HCT116 (cell line): Measurements from ENCODE around the gene MBP. TPM values are rescaled to one million over a fixed set of nuclear protein-coding genes. Genes with fewer than 3 reads are reported as not detected.

Experiments used
- ATAC-seq: fragments of 200-7000 bp; cut with Tn5 transposase; 2 replicates; pipeline ENCODE4 v1.9.1; 2020; ENCODE audit warnings: mild to moderate bottlenecking, moderate library complexity
- BruUV-seq: library from RNA; stranded (reverse); fragments of 400-500 nt; replicated peaks from 2 replicates; lab custom pipeline; 2021; lab: Mats Ljungman, UMichigan
- CTCF ChIA-PET: fragments of 300-600 bp; sonication (Branson Sonifier 250); formaldehyde crosslinking; loops from one replicate; lab custom pipeline; 2021; ENCODE audit warnings: antibody characterized with exemption; lab: Charles Lee
- POLR2A ChIA-PET: fragments of 300-600, 350-600 bp; sonication (Branson Sonifier 250); formaldehyde crosslinking; loops from one replicate; lab custom pipeline; 2021; ENCODE audit warnings: antibody characterized with exemption; lab: Charles Lee
- RAD21 ChIA-PET, 2 experiments: fragments of 300-600 bp; sonication (Branson Sonifier 250); formaldehyde crosslinking; loops; one replicate each; lab custom pipeline; 2023; ENCODE audit warnings: low total read pairs in 2 of 2; ENCODE audit not compliant: uncharacterized antibody in 2 of 2, unreplicated experiment in 2 of 2, low non-redundant PET in 1 of 2; lab: Charles Lee
- DNase-seq: peaks from one replicate; pipeline ENCODE4 v3.0.0-alpha.2; 2010; ENCODE audit warnings: low read depth, low spot score
- H2AFZ ChIP-seq: fragments of 200-600 bp; shearing (Covaris generic), sonication (generic); 2 replicates; pipeline ENCODE4 v1.6.1; 2017; ENCODE audit warnings: low read depth, mixed run types, mixed read lengths, antibody characterized with exemption, low read length; ENCODE audit not compliant: poor library complexity, severe bottlenecking
- H3K27ac ChIP-seq: 2 replicates; pipeline ENCODE4 v1.5.1; 2012; ENCODE audit warnings: low read depth, low read length
- H3K27me3 ChIP-seq: fragments of 200-600 bp; sonication (generic); 2 replicates; pipeline ENCODE4 v1.6.1; 2016; ENCODE audit warnings: mixed run types, low read length, mixed read lengths; ENCODE audit not compliant: insufficient read depth
- H3K36me3 ChIP-seq, 2 experiments: fragments of 200-500 bp in 1 of 2; fragments of 200-600 bp in 1 of 2; sonication (Bioruptor generic) in 1 of 2; sonication (generic) in 1 of 2; 2 replicates each; pipeline versions ENCODE4 v1.5.1 to v1.6.1; 2014 to 2016; ENCODE audit warnings: low read length in 2 of 2, inconsistent platforms in 1 of 2, mixed read lengths in 1 of 2, mixed run types in 1 of 2; ENCODE audit not compliant: insufficient read depth in 2 of 2, control insufficient read depth in 1 of 2
- H3K4me1 ChIP-seq, 2 experiments: fragments of 200-600 bp in 1 of 2; sonication (generic) in 1 of 2; 2 replicates each; pipeline versions ENCODE4 v1.5.1 to v1.6.1; 2012 to 2017; ENCODE audit warnings: low read length in 2 of 2, inconsistent platforms in 1 of 2, mild to moderate bottlenecking in 1 of 2, mixed read lengths in 1 of 2, mixed run types in 1 of 2, moderate library complexity in 1 of 2; ENCODE audit not compliant: insufficient read depth in 2 of 2, control insufficient read depth in 1 of 2
- H3K4me2 ChIP-seq: fragments of 200-600 bp; sonication (generic); 2 replicates; pipeline ENCODE4 v1.6.1; 2017; ENCODE audit warnings: mixed run types, low read length, mixed read lengths
- H3K4me3 ChIP-seq, 2 experiments: fragments of 200-600 bp in 1 of 2; sonication (generic) in 1 of 2; replicated peaks in 1 of 2; 2 replicates each; pipeline ENCODE4 v1.5.1; 2011 to 2016; ENCODE audit warnings: low read length in 2 of 2, control low read depth in 1 of 2, low read depth in 1 of 2, mild to moderate bottlenecking in 1 of 2, mixed read lengths in 1 of 2, mixed run types in 1 of 2
- H3K79me2 ChIP-seq: fragments of 200-600 bp; sonication (generic); 2 replicates; pipeline ENCODE4 v1.6.1; 2017; ENCODE audit warnings: mild to moderate bottlenecking, mixed run types, low read length, moderate library complexity, mixed read lengths; ENCODE audit not compliant: insufficient read depth
- H3K9ac ChIP-seq: fragments of 200-600 bp; sonication (generic); 2 replicates; pipeline ENCODE4 v1.6.1; 2016; ENCODE audit warnings: low read length, mixed read lengths
- H3K9me2 ChIP-seq: fragments of 200-600 bp; sonication (generic), shearing (Covaris generic); 2 replicates; pipeline ENCODE4 v1.6.1; 2017; ENCODE audit warnings: mixed run types, mild to moderate bottlenecking, moderate library complexity; ENCODE audit not compliant: insufficient read depth
- H3K9me3 ChIP-seq, 2 experiments: fragments of 200-500 bp in 1 of 2; fragments of 200-600 bp in 1 of 2; sonication (Bioruptor generic) in 1 of 2; sonication (generic) in 1 of 2; 2 replicates each; pipeline ENCODE4 v1.6.1; 2014 to 2017; ENCODE audit warnings: low read length in 2 of 2, mixed read lengths in 2 of 2, inconsistent platforms in 1 of 2, low read depth in 1 of 2, mild to moderate bottlenecking in 1 of 2, mixed run types in 1 of 2, moderate library complexity in 1 of 2; ENCODE audit not compliant: control insufficient read depth in 1 of 2, insufficient read depth in 1 of 2
- H4K20me1 ChIP-seq: fragments of 200-600 bp; sonication (generic), shearing (Covaris generic); 2 replicates; pipeline ENCODE4 v1.6.1; 2017; ENCODE audit warnings: mixed run types, mild to moderate bottlenecking, moderate library complexity; ENCODE audit not compliant: insufficient read depth
- ATF3 ChIP-seq: IDR thresholded peaks from 2 replicates; pipeline ENCODE4 v1.6.1; 2012
- CBX3 ChIP-seq: IDR thresholded peaks from 2 replicates; pipeline ENCODE4 v1.6.1; 2012; ENCODE audit warnings: low read depth
- CEBPB ChIP-seq: IDR thresholded peaks from 2 replicates; pipeline ENCODE4 v1.6.1; 2012; ENCODE audit warnings: low read depth
- CTCF ChIP-seq, 3 experiments: fragments of 200-600 bp in 1 of 3; sonication (generic) in 1 of 3; IDR thresholded peaks in 2 of 3; conservative IDR thresholded peaks in 1 of 3; 2 replicates each; pipeline ENCODE4 v1.5.1; 2012 to 2017; ENCODE audit warnings: low read depth in 2 of 3, low read length in 2 of 3, antibody characterized with exemption in 1 of 3, borderline replicate concordance in 1 of 3, control low read depth in 1 of 3, mild to moderate bottlenecking in 1 of 3, mixed read lengths in 1 of 3, mixed run types in 1 of 3, moderate library complexity in 1 of 3; ENCODE audit not compliant: insufficient read depth in 1 of 3
- EGR1 ChIP-seq: IDR thresholded peaks from 2 replicates; pipeline ENCODE4 v1.6.1; 2012; ENCODE audit warnings: low read depth
- ELF1 ChIP-seq: IDR thresholded peaks from 2 replicates; pipeline ENCODE4 v1.6.1; 2012; ENCODE audit warnings: low read depth, borderline replicate concordance
- FOSL1 ChIP-seq: IDR thresholded peaks from 2 replicates; pipeline ENCODE4 v1.6.1; 2012; ENCODE audit warnings: low read depth
- POLR2A ChIP-seq: IDR thresholded peaks from 2 replicates; pipeline ENCODE4 v1.7.0; 2011; ENCODE audit warnings: borderline replicate concordance; ENCODE audit not compliant: insufficient read depth, insufficient read length; ENCODE audit errors: extremely low read depth
- SRF ChIP-seq: IDR thresholded peaks from 2 replicates; pipeline ENCODE4 v1.6.1; 2012; ENCODE audit warnings: low read depth
- TCF7L2 ChIP-seq: IDR thresholded peaks from 2 replicates; pipeline ENCODE4 v1.7.0; 2011; ENCODE audit warnings: borderline replicate concordance, inconsistent platforms; ENCODE audit not compliant: insufficient read depth, insufficient read length; ENCODE audit errors: extremely low read depth
- YY1 ChIP-seq: IDR thresholded peaks from 2 replicates; pipeline ENCODE4 v1.6.1; 2011; ENCODE audit warnings: low read length, low read depth, moderate library complexity, mild to moderate bottlenecking; ENCODE audit not compliant: insufficient replicate concordance; ENCODE audit errors: extremely low read depth
- ZNF274 ChIP-seq: fragments of 200-500 bp; sonication (Bioruptor generic); IDR thresholded peaks from 2 replicates; pipeline ENCODE4 v1.6.1; 2014; ENCODE audit warnings: mild to moderate bottlenecking, low read depth, low read length, inconsistent platforms
- intact Hi-C: fragments of 100-400 bp; cut with micrococcal nuclease; formaldehyde crosslinking; loops from 2 replicates; pipeline ENCODE4 v1.10.0; 2022
- total RNA-seq: library from RNA; stranded (reverse); gene quantifications from one replicate; pipeline ENCODE4 v1.2.1, GENCODE V29; 2021; ENCODE audit not compliant: unreplicated experiment
- TF ChIP-seq, protein P1 (sequence below): IDR thresholded peaks from 2 replicates; pipeline ENCODE4 v1.6.1; 2012; ENCODE audit warnings: low read depth
- TF ChIP-seq, protein P2 (sequence below): IDR thresholded peaks from 2 replicates; pipeline ENCODE4 v1.6.1; 2012

MBP gene
- total RNA-seq, 1 experiment from 2014 or later = 34.9 TPM

GRCh38 chr18:77166523-77166922, 33.9 kb upstream of the MBP start:
- H3K4me2 ChIP-seq = no peak overlapping the region
- CTCF ChIA-PET = no interaction called here
- BruUV-seq = no TSS peak

DNA sequence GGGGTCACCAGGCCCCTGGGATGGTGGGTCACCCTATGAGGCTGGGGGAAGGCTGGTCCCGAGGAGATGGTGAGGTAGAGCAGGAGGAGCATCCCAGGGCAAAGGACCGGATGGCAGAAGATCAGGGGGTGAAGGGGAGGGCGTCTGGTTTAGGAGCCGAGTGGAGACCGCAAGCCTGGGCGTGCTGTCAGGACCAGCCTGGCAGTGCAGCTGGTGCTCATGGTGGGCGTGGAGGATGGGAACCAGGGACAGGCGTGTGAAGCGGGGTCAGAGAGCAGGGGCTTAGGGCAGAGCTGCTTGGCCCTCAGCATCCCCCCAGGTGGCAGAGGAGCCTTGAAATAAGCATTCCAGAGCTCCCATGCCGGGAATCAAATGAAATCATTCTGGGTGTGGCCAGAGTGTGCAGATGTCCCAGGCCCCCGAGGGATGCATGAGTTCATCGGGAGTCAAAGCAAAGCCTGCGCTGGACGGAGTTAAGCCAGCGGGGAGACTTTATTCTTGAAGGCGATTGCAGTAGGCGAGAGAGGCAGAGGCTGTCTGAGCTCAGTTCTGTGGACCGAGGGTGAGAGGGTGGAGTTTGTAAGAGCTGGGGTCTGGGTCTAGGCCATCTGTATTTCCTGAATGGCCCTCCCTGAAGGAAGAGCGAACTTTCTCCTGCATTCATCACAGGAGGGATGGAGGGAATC, 33.1 kb upstream of the MBP start:
- no peaks in the 10 kb centered on the region for H3K4me1 ChIP-seq
- H3K79me2 ChIP-seq = no peaks in the 10 kb centered on the region
- POLR2A ChIA-PET = no interaction called here
- no peaks in the 10 kb centered on the region for H3K27me3 ChIP-seq
- no TSS peak for BruUV-seq
- intact Hi-C loops = no loop called here
- no peak overlapping the region for H3K4me3 ChIP-seq
- H3K9ac ChIP-seq = no peak overlapping the region
- no peak for DNase-seq
- TF ChIP-seq SRF (no peak), EGR1 (no peak), CBX3 (no peak), ELF1 (no peak), POLR2A (no peak), ZNF274 (no peak), CTCF (IDR thresholded peaks at IDR 0.05 in 2 of 3, conservative IDR thresholded peaks at IDR 0.05 in 1 of 3; ENCODE audit: borderline replicate concordance in 1 of 3, insufficient read depth in 1 of 3, low read depth in 2 of 3, low read length in 2 of 3) (no peak)
- TF ChIP-seq, protein P1, sequence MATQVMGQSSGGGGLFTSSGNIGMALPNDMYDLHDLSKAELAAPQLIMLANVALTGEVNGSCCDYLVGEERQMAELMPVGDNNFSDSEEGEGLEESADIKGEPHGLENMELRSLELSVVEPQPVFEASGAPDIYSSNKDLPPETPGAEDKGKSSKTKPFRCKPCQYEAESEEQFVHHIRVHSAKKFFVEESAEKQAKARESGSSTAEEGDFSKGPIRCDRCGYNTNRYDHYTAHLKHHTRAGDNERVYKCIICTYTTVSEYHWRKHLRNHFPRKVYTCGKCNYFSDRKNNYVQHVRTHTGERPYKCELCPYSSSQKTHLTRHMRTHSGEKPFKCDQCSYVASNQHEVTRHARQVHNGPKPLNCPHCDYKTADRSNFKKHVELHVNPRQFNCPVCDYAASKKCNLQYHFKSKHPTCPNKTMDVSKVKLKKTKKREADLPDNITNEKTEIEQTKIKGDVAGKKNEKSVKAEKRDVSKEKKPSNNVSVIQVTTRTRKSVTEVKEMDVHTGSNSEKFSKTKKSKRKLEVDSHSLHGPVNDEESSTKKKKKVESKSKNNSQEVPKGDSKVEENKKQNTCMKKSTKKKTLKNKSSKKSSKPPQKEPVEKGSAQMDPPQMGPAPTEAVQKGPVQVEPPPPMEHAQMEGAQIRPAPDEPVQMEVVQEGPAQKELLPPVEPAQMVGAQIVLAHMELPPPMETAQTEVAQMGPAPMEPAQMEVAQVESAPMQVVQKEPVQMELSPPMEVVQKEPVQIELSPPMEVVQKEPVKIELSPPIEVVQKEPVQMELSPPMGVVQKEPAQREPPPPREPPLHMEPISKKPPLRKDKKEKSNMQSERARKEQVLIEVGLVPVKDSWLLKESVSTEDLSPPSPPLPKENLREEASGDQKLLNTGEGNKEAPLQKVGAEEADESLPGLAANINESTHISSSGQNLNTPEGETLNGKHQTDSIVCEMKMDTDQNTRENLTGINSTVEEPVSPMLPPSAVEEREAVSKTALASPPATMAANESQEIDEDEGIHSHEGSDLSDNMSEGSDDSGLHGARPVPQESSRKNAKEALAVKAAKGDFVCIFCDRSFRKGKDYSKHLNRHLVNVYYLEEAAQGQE = no peak
- CTCF ChIA-PET = no interaction called here
- H3K4me2 ChIP-seq = no peak overlapping the region
- no peak for ATAC-seq
- no peaks in the 10 kb centered on the region for H3K36me3 ChIP-seq
- H3K27ac ChIP-seq = no peak overlapping the region
- no peaks in the 10 kb centered on the region for H3K9me3 ChIP-seq
- H4K20me1 ChIP-seq = no peaks in the 10 kb centered on the region
- H3K9me2 ChIP-seq = no peaks in the 10 kb centered on the region
- H2AFZ ChIP-seq = no peak overlapping the region
- RAD21 ChIA-PET = no interaction called here

More at GRCh38 chr18:77166523-77166922, 33.9 kb upstream of the MBP start:
- RAD21 ChIA-PET = no interaction called here
- TF ChIP-seq CEBPB (no peak), CBX3 (no peak), FOSL1 (no peak), YY1 (no peak), TCF7L2 (no peak), POLR2A (no peak), ATF3 (no peak)
- TF ChIP-seq, protein P2, sequence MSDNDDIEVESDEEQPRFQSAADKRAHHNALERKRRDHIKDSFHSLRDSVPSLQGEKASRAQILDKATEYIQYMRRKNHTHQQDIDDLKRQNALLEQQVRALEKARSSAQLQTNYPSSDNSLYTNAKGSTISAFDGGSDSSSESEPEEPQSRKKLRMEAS = no peak
- Histone ChIP-seq H2AFZ (no peak overlapping the region), H3K9me2 (no peaks in the 10 kb centered on the region), H3K9me3 (no peaks in the 10 kb centered on the region), H3K27ac (no peak overlapping the region), H4K20me1 (no peaks in the 10 kb centered on the region), H3K79me2 (no peaks in the 10 kb centered on the region), H3K4me3 (no peak overlapping the region), H3K27me3 (no peaks in the 10 kb centered on the region), H3K36me3 (no peaks in the 10 kb centered on the region), H3K9ac (no peak overlapping the region), H3K4me1 (no peaks in the 10 kb centered on the region)
- intact Hi-C loops = no loop called here
- DNase-seq (no peak), ATAC-seq (no peak)
- POLR2A ChIA-PET = no interaction called here
